NCI-H2171 (cell line): Measurements from ENCODE around the gene ASB18.

ENCODE experiments used
- DNase-seq: peaks from one replicate; lab custom pipeline; 2025; lab: John Stamatoyannopoulos, UW

The ASB18 gene

DNA sequence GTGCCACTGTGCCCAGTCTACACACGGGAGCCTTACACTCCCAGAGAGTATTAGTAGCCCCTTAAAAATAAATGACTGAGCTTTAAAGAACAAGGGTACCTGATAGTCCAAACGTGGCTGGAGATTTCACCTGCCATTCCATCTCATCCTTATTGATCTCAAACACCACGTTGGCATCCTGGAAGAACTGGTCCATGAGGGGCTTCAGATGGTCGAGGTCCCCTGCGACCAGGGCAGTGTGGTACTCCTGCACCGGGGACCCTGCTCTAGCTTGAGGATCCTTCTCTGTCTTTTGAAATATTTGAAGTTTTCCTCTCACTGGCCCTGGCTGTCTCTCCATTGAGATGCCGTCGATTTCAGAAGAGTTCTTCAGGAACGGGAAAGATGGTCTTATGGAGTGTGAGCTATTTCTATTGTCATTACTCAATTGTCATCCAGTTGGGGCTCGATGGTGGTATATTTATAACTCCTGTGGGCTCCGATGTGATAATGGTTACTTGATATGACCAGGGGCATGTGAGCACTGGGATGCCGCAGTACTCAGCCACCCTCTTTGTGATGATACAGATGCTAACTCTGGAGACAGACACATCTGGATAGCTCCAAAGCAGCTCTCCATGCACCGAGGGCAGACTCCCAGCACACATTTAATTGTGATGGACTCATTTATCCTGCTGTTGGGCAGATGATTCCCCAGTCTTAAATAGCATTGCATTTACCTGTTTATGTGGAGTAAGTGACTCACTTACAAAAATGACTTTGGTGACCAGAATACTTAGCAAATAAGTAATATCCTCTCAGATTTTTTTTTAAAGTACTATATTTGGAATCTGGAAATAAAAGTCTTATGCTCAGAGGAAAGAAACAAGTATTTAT, 22.8 kb downstream of the ASB18 start:
- no peak for DNase-seq

DNA sequence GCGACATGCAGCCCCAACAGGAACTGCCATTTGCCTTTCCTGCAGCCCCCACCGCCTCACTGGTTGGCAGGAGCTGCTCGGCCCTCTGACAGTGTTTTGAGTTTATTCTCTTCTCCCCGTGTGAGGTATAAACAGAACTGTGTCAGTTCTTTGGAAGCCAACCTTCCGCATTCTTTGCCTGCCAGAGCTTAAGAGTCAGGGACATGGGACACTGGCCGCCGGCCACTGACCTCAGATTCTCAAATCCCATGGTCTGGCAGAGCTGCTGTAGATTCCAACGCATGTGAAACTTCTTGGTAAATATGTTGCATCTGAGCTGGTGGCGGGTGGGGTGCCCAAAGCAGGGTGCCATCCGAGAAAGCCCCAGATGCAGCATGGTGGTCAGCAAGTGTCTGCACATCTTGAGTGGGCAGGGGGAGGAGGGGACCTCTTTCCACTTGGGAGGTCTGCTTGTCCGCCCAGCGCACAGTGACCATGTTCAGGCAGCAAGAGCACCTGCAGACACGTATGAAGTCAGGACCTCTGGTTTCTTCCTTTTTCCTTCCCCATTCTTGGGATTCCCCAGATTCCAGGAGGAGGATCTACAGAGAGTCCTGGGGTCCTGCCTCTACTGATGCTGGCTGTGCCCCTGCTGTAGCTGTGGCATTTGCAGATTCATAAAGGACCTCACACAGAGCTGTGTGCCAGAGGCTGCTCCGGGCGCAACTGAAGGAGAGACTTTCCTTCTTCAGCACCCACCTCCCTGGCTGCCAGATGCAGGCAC, 23.8 kb downstream of the ASB18 start:
- no peak for DNase-seq

DNA sequence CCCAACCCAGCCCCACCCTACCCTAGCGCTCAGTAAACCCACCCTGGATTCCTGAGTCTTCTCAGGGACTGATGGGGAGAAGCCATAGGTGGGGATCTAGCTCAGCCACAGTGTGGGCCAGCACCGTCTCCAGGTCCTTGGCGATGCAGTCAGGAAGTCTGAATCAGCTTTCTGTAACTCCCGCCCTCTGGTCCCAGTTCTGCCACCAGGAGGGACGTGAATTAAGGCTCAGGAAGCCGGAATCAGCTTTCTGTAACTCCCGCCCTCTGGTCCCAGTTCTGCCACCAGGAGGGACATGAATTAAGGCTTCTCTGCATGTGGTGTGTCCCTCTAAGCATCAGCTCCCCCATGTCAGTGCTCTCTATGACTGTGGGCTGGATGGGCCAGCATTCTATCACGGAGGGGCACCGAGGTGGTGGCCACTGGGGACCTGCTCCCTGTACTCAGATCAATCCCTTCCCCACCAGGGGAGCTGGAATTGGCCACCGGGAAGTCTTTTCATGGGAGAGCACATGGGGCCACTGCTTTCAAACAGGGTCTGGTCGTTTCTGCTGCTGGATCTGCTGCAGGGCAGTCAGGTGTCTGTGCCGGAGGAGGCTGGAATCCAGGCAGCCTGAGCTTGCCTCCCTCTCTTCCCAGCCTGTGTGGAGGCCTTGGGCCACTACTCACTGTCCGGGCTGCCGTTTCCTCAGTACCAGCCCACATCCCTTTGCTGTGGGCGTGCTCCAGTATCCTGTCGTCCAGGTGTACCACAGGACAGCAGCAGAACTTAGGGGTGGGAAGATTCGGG, 24.7 kb downstream of the ASB18 start:
- DNase-seq: no peak

DNA sequence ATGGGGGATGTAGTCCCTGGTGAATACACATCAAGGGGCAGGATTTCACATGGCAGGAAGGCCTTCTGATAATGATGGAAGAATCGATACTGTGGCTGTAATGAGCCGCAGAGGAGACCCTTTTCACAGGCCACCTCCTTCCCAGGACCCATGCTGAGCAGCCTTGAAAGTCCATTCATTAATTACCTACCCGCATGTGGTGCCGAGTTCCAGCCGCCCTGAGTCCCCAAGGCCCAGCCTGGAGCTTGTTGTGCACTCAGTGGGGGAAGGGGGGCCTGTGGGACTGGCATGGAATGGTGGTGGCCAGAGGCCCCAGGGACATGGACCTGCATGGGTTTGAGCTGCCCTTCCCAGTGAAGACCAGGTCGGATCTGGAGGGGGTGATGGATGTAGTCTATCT, 25.5 kb downstream of the ASB18 start:
- DNase-seq: no peak

DNA sequence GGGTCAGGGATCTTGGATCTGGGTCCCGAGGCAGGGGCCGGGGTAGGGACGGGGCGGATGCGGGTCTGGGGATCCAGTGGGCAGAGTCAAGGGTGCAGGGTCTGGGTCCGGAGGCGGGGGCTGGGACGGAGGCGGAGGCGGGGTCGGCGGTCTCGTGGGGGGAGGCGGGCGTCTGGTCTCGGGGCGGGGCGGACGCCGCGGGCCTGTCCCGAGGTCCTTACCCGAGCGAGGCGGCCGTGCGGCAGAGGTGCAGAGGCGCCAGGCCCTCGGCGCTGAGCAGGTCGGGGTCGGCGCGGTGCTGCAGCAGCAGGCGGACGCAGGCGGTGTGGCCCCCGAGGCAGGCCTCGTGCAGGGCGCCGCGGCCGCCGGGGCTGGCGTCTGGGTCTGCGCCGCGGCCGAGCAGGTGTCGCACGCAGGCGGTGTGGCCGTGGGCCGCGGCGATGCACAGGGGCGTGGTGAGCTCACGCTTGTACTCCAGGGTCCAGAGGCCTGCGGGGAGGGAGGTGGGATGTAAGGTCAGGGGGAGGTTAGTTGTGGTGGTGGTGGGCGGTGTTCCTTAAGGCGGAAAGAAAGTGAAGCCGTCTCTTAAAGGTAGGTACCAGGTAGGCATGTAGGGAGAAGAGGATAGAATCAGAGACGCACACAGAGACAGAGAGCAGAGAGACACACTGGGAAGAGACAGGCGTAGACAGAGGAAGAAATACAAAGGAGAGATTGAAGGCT, 26.6 kb downstream of the ASB18 start:
- no peak for DNase-seq

DNA sequence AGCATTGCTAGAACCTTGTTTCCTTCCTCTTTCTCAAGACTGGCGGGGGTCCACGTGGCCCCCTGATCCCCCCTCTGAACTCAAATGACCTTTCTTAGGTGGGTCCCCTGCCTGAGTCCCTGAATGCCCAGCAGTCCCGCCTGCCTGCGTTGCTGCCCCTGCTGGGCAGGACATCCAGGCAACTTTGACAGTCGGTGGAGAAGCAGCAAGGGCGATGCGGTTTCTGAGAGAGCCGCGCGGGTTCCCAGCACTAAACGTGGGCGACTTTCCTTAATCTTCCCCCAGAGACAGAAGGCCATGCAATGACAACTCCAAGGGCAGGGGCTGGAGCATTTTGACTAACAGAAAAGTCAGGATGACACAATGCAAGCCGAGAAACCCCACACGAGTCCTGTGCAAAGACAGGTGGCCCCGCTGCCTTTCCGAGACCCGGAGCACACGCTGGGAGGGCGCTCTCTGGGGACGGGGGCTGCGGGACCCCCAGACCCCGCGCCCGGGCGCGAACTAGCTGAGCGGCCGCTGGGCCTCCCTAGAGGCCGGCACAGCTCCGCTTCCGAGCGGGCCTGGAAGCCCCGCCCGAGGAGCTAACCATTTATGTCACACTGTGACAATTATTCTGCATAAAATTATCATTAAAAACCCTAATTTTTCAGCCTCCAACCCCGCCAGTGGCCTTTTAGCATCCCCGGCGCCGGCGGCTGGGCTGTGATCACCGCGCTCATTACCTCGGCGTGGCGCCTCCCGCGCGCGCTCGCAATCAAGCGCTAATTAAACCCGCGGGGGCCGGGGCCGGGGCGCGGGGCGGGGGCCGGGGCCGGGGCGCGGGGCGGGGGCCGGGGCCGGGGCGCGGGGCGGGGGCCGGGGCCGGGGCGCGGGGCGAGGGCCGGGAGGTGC, 27.4 kb downstream of the ASB18 start:
- DNase-seq: no peak

DNA sequence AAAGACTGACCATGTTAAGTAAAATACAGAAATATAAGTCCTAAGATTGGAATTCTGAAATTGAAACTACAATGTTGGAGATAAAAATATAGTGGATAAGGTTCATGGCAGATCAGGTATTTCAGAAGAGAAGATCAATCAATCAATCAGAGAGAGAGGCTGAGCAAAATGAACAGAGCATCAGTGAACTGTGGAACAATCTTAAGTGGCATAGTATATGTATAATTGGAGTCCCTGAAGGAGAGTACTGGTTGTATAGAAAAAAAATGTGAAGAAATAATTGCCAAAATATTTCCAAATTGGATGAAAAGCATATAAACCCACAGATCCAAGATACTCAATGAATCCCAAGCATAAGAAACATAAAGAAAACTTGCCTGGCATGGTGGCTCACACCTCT, 35.0 kb downstream of the ASB18 start:
- DNase-seq: no peak

DNA sequence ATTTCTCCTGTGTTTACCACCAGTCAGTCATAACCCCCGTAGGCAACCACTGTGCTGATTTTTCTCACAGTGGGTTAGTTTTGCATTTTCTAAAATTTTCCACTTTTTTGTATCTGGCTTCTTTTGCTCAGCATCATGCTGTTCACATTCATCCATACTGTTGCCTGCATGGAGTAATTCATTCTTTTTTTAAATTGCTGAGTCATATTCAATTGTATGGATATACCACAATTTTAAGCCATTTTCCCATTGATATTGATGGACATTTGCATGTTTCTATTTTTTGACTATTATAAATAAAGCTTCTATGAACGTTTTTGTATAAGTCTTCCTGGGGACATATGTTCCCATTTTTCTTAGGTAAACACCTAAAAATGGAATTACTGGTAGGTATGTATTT, 40.5 kb downstream of the ASB18 start:
- no peak for DNase-seq

DNA sequence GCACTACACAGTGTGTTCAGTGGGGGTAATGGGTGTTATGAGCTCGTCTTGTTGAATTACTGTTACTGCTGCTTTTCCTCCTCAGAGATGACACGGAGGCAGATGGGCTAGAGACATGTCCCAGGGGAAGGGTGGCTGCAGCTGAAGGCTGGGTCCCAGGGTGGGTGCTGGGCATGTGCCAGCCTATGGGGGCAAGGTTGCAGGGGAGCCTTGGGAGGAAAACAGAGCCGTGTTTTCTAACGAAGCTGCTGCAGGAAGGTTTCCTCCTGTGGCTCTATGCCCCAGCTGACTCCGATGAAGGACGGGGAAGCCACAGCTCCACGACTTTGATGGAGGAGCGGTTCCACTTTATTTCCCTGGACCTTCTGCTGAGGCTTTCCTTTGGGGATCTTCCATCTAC, 42.4 kb downstream of the ASB18 start:
- DNase-seq: peak; percentile 29

DNA sequence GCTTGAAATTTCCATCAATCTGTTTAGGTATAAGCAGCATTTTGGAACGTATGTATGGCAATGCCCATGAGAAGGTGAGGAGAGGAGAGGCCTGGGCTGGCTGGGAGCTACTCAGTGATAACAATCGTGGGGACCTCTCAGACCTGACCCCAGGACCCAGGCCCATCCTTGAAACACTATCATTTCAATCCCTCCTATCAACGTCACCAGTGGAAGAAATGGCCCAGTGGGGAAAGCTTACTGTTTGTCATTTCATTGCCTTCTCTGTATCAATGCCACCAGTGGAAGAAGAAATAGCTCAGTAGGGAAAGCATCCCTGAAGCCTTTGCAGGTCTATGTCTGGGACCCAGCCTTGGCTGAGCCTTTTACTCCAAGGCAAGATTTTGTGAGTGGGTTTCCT, 44.8 kb downstream of the ASB18 start:
- DNase-seq: no peak

DNA sequence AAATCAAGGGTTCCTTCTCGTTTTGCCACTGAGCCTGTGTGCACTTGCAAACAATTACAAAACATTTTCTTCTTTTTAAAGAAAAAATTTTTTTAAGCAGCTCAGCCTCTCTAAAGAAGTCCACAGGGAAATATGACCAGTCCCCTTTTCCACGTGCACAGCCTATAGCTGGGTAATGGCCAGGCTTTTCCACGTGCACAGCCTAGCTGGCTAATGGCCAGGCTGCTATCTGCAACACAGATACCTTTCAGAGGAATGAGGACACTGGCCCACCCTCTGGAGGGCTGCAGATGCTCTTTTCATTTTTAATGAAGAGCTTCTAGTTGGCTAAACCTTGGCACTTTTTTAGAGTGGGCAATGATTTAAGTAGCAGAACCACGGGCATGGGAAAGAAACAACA, 46.3 kb downstream of the ASB18 start:
- no peak for DNase-seq

DNA sequence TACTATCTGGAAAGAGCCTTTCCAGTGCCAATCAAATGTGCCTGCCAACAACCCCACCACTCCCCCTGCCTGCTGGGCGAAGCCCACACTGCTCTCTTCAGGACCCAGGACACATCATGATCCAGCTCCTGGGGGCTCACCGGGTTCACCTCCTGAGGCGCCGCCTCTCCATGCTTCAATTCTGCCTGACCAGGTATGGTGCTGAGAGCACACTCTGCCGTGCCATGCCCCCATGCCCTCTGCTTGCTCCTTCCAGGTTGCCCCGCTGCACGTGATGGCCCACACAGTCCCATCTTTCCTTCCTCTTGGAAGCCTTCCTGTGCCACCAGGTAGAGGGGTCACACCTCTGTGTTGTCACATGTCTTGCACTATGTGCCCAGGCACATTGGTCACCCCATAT, 47.5 kb downstream of the ASB18 start:
- DNase-seq: no peak

DNA sequence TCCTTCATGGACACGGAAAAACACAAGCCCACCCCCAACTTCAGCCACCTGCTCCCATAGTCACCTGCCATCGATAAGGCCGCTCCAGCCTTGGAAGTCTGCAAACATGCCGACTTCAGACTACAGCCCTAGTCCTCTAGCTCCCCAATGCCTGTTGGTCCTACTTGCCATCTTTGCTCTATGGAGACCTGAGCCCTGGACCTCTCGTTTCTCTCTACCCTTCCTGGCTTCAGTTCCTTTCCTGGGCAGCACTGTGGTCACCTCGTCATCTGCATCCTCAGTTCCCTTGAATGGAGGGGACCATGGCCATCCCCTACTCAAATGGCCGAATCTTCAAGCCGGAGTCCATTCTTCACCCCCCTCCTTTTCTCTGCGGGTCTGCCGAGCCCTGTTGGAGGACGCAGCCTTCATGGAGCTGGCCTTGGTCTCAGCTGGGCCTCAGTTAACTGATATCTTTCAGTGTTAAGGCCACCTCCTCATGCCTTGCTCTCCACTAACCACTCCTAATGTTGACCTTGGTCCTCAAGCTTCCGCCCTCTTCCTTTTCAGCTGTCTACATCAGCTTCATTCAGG, 48.4 kb downstream of the ASB18 start:
- no peak for DNase-seq

DNA sequence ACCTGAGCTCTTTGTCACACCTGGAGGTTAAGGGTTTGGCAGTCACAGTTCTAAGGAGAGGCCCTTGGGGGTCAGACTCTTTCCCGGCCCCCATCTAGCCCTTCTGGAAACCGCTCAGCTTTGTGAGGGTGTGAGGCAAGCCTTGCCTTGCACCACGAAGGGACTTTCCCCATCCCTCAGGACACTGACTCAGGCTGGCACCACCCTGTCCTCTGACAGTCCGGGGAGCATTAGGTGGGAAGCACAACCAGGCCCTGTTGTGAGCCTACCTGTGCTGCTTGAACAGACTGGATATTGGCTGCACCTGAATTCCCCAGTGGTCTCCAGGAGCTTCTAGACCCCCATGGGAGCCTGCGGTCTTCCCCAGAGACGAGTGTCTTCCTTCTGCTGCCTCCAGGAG, 49.0 kb downstream of the ASB18 start:
- DNase-seq: no peak

DNA sequence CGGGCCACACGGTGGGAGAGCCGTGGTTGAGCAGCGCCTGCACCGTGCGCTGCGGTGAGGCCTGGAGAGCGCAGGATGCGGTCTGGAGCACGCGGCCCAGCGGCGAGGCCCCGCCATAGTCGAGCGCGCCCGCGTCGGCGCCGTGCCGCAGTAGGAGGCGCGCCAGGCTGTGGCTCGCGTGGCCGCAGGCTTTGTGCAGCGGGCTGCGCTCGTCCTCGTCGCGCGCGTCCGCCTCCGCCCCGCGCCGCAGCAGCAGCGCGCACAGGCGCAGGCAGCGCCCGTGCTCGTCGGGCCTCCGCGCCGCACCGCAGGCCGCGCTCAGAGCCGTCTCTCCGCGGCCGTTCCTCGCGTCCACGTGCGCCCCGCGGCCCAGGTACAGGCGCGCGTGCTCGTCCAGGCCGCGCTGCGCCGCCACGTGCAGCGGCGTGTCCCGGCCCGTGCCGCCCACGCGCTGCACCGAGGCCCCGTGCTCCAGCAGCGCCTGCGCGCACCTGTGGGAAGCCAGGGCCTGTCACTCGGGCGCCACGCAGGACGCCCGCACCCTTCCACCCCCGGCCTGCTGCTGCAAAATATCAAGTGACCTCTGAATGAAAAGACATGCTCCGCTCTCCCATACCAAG, 49.7 kb downstream of the ASB18 start:
- no peak for DNase-seq

DNA sequence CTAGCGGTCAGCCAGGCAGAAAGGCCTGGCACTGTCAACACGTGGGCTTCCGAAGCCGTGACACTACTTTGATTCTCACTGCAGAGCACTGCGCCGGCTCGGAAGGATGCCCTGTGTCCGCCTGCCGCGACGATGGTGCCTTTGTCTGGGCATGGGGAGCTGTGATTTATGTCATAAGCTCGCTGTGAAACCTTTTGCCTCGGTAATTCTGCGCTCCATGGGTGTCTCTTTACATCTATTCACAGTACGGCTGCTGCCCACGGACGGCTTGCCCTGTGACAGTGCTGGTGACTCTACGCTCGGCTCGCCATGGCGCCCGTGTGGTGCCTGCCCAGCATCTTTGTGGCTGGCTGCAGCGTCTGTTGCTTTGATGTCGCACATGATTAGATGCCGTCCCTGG, 52.9 kb downstream of the ASB18 start:
- no peak for DNase-seq

DNA sequence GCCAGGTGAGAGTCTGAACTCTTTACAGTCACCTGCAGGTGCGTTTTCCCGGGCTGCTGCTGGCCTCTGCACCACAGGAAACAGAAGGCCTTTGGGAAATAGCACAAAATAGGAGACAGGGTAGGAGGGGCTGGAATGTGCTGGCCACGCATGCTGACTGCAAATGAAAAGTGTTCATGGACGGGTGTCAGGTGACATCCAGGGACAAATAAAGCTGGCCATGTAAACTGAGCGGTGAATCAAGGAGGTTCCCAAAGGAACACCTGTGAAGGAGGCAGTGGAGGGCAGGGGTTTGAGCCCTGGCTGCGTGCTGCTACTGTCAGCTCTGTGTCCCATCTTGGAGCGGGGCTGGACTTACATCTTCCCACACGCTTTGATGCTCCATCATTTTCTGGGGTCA, 53.7 kb downstream of the ASB18 start:
- no peak for DNase-seq

DNA sequence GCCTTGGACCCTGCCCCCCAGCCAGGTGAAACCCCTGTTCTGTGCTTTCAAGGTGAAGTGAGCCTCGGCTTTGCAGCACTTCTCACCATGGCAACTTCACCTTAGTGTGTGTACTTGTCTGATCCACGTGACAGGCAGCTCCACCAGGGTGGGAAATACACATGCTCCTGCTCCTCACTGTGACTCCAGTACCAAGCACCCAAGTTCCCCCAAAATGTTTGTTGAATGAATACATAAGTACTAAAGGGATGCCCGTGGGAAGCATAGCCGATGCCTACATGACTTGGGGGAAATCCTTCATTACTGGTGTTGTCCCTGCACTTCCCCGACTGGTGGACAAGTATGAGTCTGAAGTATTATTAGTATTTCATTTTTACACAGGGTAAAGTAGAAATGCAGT, 54.2 kb downstream of the ASB18 start:
- DNase-seq: no peak

DNA sequence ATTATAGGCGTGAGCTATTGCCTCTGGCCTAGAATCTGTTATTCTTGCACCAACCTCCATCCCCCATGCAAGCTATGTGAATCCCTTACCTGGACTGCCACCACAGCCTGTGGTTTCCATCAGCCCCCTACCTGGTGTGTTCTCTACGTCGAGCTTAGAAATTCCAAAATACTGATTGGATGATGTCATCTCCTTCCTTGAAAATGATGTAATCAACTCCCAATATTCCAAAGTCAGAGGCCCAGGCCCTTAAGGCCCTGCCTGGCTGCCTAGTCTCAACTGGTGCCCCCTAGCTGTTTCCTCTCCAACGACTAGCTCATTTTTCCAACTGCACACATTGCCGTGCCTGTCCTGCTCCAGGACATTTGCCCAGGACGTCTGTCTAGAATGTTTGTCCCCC, 54.7 kb downstream of the ASB18 start:
- no peak for DNase-seq
